ENCODE measurements around the gene HSF4.

DNA sequence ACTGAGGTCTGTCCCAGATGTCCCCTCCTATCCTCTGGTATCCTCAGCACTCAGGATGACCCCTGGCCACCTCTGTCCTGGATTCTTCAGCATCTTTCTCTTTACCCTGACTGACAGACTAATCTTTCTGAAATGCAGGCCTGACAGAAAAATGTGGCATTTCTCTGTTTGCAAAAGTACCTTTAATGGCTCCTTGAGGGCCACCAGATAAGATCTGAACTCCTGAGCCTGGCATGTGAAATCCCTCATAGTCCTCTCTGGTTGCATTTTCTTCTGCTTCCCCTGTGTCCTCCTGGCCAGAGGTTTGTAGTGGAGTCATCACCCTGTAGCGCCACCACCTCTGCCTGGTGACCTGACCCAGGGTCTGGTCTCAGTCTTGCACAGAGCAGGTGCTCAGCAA, 32.3 kb downstream of the HSF4 start:
- TF ChIP-seq, protein P1, sequence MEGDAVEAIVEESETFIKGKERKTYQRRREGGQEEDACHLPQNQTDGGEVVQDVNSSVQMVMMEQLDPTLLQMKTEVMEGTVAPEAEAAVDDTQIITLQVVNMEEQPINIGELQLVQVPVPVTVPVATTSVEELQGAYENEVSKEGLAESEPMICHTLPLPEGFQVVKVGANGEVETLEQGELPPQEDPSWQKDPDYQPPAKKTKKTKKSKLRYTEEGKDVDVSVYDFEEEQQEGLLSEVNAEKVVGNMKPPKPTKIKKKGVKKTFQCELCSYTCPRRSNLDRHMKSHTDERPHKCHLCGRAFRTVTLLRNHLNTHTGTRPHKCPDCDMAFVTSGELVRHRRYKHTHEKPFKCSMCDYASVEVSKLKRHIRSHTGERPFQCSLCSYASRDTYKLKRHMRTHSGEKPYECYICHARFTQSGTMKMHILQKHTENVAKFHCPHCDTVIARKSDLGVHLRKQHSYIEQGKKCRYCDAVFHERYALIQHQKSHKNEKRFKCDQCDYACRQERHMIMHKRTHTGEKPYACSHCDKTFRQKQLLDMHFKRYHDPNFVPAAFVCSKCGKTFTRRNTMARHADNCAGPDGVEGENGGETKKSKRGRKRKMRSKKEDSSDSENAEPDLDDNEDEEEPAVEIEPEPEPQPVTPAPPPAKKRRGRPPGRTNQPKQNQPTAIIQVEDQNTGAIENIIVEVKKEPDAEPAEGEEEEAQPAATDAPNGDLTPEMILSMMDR (IDR thresholded peaks at IDR 0.05; ENCODE audit: insufficient read depth, low read length, poor library complexity, severe bottlenecking) = no peak
- TF ChIP-seq EZH2phosphoT487 (conservative IDR thresholded peaks at IDR 0.05; ENCODE audit: low read length) = no peak

All from SU-DHL-6 (cell line).